RWPE2 (cell line): ENCODE data around the gene AFM.

Experiments
- ATAC-seq: fragments of 200-7000 bp; cut with Tn5 transposase; 3 replicates; pipeline ENCODE4 v1.9.1; 2021; ENCODE audit warnings: low read depth
- DNase-seq: peaks from one replicate; pipeline ENCODE4 v3.0.0-alpha.2; 2020; ENCODE audit warnings: low spot score
- H3K27ac ChIP-seq: fragments of 450-650 bp; 2 replicates; pipeline ENCODE4 v1.5.1; 2017; ENCODE audit warnings: mild to moderate bottlenecking; ENCODE audit not compliant: poor library complexity, severe bottlenecking
- H3K27me3 ChIP-seq: fragments of 250-450 bp; sonication (Bioruptor Pico); 2 replicates; pipeline ENCODE4 v1.5.1; 2021; ENCODE audit warnings: mild to moderate bottlenecking, moderate library complexity; ENCODE audit not compliant: insufficient read depth, poor library complexity, severe bottlenecking
- H3K36me3 ChIP-seq: fragments of 250-450 bp; sonication (Bioruptor Pico); 2 replicates; pipeline ENCODE4 v1.5.1; 2020; ENCODE audit warnings: low read depth, mild to moderate bottlenecking, moderate library complexity
- H3K4me1 ChIP-seq: fragments of 250-450 bp; sonication (Bioruptor Pico); 2 replicates; pipeline ENCODE4 v1.5.1; 2021; ENCODE audit warnings: mild to moderate bottlenecking, moderate library complexity; ENCODE audit not compliant: insufficient read depth, poor library complexity, severe bottlenecking
- H3K4me3 ChIP-seq: fragments of 250-450 bp; sonication (Bioruptor Pico); 2 replicates; pipeline ENCODE4 v1.5.1; 2021; ENCODE audit warnings: mild to moderate bottlenecking, moderate library complexity; ENCODE audit not compliant: severe bottlenecking
- H3K9me3 ChIP-seq: fragments of 250-450 bp; sonication (Bioruptor Pico); 2 replicates; pipeline ENCODE4 v1.5.1; 2021; ENCODE audit warnings: mild to moderate bottlenecking, moderate library complexity; ENCODE audit not compliant: severe bottlenecking
- CTCF ChIP-seq: fragments of 450-650 bp; IDR thresholded peaks from one replicate; pipeline ENCODE4 v1.5.1; 2017; ENCODE audit warnings: mild to moderate bottlenecking, moderate library complexity; ENCODE audit not compliant: poor library complexity, severe bottlenecking

AFM gene

DNA sequence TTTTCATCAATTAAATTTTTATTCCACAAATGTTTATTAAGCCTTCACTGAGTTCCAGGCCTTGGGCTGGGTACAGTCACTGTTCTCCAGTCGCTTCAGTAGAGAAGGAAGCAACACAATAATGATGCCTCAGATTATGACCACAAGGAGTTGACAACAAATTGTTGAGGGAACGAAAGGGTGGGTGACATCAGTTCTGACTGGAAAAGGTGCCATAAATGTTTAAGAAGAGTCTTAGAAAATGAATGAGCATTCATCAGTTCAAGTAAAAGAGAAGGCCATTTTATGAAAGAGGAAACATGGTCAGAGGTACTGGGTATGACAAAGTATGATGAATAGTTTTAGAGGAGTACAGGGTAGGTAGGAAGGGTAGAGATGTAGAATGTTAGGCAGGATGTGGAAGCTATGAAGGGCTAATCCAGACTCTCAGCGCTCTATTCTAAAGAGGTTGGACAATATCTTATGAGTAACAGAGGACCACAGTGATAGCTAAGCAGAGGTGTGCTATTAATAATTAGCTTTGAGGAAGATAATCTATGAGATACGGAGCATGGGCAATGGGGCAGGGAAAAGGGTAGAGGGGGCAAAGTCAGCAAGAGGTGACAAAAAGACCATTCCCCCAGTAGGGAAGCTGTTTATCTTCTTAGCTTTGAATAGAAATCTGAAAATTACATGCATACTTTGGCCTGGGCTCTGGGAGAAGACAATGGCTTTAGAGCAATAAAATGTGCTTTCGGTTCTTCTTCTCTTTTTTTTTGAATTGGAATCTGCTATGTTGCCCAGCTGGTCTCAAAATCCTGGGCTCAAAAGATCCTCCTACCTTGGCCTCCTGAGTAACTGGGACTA lies 25.1 kb upstream of the AFM start:
- no peak overlapping the region for H3K27ac ChIP-seq
- ATAC-seq: no peak
- TF ChIP-seq CTCF: no peak
- H3K4me1 ChIP-seq: no peaks in the 10 kb centered on the region
- no peaks in the 10 kb centered on the region for H3K9me3 ChIP-seq
- H3K27me3 ChIP-seq: no peaks in the 10 kb centered on the region
- no peak overlapping the region for H3K4me3 ChIP-seq
- no peaks in the 10 kb centered on the region for H3K36me3 ChIP-seq
- DNase-seq: no peak

- no peak for TF ChIP-seq CTCF
- no peak for ATAC-seq
- Histone ChIP-seq H3K27ac (no peak overlapping the region), H3K27me3 (no peaks in the 10 kb centered on the region), H3K9me3 (no peaks in the 10 kb centered on the region), H3K4me3 (no peak overlapping the region), H3K36me3 (no peaks in the 10 kb centered on the region), H3K4me1 (no peaks in the 10 kb centered on the region)
- no peak for DNase-seq
Measured at GRCh38 chr4:73458184-73459047, 23.1 kb upstream of the AFM start.

DNA sequence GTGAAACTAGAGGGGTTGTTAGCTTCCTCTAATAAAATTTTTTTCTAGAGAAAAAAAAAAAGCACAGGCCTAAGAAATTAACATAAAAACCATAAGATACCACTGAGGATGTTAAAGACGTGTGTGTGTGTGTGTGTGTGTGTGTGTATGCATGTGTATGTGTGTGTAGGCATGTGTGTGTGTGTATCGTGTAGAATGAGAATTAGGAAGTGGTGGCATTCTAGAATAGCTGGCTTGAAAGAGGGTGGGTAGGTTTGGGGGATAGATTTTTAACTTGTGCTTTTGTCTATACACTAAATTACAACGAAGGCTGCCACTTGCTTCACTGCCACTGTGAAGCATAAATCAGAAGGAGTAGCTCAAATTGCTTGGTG lies 22.5 kb upstream of the AFM start:
- Histone ChIP-seq H3K9me3 (no peaks in the 10 kb centered on the region), H3K36me3 (no peaks in the 10 kb centered on the region), H3K4me3 (no peak overlapping the region), H3K27ac (no peak overlapping the region), H3K4me1 (no peaks in the 10 kb centered on the region), H3K27me3 (no peaks in the 10 kb centered on the region)
- no peak for ATAC-seq
- DNase-seq: no peak
- TF ChIP-seq CTCF: no peak

- Histone ChIP-seq H3K4me3 (no peak overlapping the region), H3K9me3 (no peaks in the 10 kb centered on the region), H3K27me3 (no peaks in the 10 kb centered on the region), H3K4me1 (peaks cover 3% of the 10 kb centered on the region), H3K36me3 (no peaks in the 10 kb centered on the region), H3K27ac (no peak overlapping the region)
- no peak for TF ChIP-seq CTCF
- DNase-seq (no peak), ATAC-seq (no peak)
Measured at GRCh38 chr4:73460913-73461522, 20.5 kb upstream of the AFM start.
